ENCODE results near the gene KNOP1. TPM values are rescaled to one million over a fixed set of nuclear protein-coding genes. Genes with fewer than 3 reads are reported as not detected.

Gene KNOP1
- total RNA-seq, 1 experiment from 2014 or later, result 70.1 TPM

GRCh38 chr16:19688396-19689024, 29.5 kb downstream of the KNOP1 start:
- POLR2A ChIA-PET, result interaction anchor here (0.6 kb wide), 1 partner anchor 14 kb away, joined by 4 read pairs; no protein-coding TSS in a partner anchor

GRCh38 chr16:19687279-19687678, 30.7 kb downstream of the KNOP1 start:
- POLR2A ChIA-PET, result interaction anchor here (0.7 kb wide), 1 partner anchor 8 kb away, joined by 4 read pairs; no protein-coding TSS in a partner anchor
- CTCF ChIA-PET, result no interaction called here
- TF ChIP-seq TCF7L2 (IDR thresholded peaks at IDR 0.05; ENCODE audit: low read depth, low read length) (no peak), SIN3A (IDR thresholded peaks at IDR 0.05; ENCODE audit: borderline replicate concordance, insufficient read depth, low read depth, low read length) (no peak), POLR2AphosphoS5 (IDR thresholded peaks at IDR 0.05; ENCODE audit: low read depth, low read length) (no peak)
- TF ChIP-seq, protein P1, sequence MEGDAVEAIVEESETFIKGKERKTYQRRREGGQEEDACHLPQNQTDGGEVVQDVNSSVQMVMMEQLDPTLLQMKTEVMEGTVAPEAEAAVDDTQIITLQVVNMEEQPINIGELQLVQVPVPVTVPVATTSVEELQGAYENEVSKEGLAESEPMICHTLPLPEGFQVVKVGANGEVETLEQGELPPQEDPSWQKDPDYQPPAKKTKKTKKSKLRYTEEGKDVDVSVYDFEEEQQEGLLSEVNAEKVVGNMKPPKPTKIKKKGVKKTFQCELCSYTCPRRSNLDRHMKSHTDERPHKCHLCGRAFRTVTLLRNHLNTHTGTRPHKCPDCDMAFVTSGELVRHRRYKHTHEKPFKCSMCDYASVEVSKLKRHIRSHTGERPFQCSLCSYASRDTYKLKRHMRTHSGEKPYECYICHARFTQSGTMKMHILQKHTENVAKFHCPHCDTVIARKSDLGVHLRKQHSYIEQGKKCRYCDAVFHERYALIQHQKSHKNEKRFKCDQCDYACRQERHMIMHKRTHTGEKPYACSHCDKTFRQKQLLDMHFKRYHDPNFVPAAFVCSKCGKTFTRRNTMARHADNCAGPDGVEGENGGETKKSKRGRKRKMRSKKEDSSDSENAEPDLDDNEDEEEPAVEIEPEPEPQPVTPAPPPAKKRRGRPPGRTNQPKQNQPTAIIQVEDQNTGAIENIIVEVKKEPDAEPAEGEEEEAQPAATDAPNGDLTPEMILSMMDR (IDR thresholded peaks at IDR 0.05), result no peak
- TF ChIP-seq, protein P2, sequence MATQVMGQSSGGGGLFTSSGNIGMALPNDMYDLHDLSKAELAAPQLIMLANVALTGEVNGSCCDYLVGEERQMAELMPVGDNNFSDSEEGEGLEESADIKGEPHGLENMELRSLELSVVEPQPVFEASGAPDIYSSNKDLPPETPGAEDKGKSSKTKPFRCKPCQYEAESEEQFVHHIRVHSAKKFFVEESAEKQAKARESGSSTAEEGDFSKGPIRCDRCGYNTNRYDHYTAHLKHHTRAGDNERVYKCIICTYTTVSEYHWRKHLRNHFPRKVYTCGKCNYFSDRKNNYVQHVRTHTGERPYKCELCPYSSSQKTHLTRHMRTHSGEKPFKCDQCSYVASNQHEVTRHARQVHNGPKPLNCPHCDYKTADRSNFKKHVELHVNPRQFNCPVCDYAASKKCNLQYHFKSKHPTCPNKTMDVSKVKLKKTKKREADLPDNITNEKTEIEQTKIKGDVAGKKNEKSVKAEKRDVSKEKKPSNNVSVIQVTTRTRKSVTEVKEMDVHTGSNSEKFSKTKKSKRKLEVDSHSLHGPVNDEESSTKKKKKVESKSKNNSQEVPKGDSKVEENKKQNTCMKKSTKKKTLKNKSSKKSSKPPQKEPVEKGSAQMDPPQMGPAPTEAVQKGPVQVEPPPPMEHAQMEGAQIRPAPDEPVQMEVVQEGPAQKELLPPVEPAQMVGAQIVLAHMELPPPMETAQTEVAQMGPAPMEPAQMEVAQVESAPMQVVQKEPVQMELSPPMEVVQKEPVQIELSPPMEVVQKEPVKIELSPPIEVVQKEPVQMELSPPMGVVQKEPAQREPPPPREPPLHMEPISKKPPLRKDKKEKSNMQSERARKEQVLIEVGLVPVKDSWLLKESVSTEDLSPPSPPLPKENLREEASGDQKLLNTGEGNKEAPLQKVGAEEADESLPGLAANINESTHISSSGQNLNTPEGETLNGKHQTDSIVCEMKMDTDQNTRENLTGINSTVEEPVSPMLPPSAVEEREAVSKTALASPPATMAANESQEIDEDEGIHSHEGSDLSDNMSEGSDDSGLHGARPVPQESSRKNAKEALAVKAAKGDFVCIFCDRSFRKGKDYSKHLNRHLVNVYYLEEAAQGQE (IDR thresholded peaks at IDR 0.05; ENCODE audit: insufficient read depth in 1 of 2, low read depth in 2 of 2, low read length in 1 of 2), result no peak
- intact Hi-C loops (cut with micrococcal nuclease; ENCODE audit: unreplicated experiment), result no loop called here
- Histone ChIP-seq H3K36me3 (ENCODE audit: control insufficient read depth, insufficient read depth, low read length) (no peaks in the 10 kb centered on the region), H3K27ac (ENCODE audit: low read length) (no peak overlapping the region), H3K27me3 (ENCODE audit: control insufficient read depth, insufficient read depth, low read length) (no peaks in the 10 kb centered on the region), H3K4me3 (ENCODE audit: low read depth in 2 of 2, low read length in 2 of 2) (no peak overlapping the region), H3K9me3 (ENCODE audit: control insufficient read depth, insufficient read depth, low read depth, low read length) (no peaks in the 10 kb centered on the region), H3K4me1 (ENCODE audit: control insufficient read depth, insufficient read depth, low read length) (no peaks in the 10 kb centered on the region)
- no TSS peak for BruUV-seq (replicated peaks)
- no peak for DNase-seq (ENCODE audit: low read depth, low spot score)
- in situ Hi-C loops (cut with HindIII; ENCODE audit: low pct_unique_long_range_greater_than_20kb, low sequenced_read_pairs), result no loop called here
- ATAC-seq, result no peak

More at GRCh38 chr16:19688396-19689024, 29.5 kb downstream of the KNOP1 start:
- Histone ChIP-seq H3K4me1 (ENCODE audit: control insufficient read depth, insufficient read depth, low read length) (no peaks in the 10 kb centered on the region), H3K9me3 (ENCODE audit: control insufficient read depth, insufficient read depth, low read depth, low read length) (no peaks in the 10 kb centered on the region), H3K36me3 (ENCODE audit: control insufficient read depth, insufficient read depth, low read length) (no peaks in the 10 kb centered on the region), H3K4me3 (ENCODE audit: low read depth in 2 of 2, low read length in 2 of 2) (no peak overlapping the region), H3K27me3 (ENCODE audit: control insufficient read depth, insufficient read depth, low read length) (no peaks in the 10 kb centered on the region), H3K27ac (ENCODE audit: low read length) (no peak overlapping the region)
- CTCF ChIA-PET, result interaction anchor here (0.6 kb wide), 1 partner anchor 885 kb away, joined by 7 read pairs; no protein-coding TSS in a partner anchor
- DNase-seq (ENCODE audit: low read depth, low spot score) (no peak), ATAC-seq (no peak)
- in situ Hi-C loops (cut with HindIII; ENCODE audit: low pct_unique_long_range_greater_than_20kb, low sequenced_read_pairs), result no loop called here
- BruUV-seq (replicated peaks), result no TSS peak
- intact Hi-C loops (cut with micrococcal nuclease; ENCODE audit: unreplicated experiment), result no loop called here
- TF ChIP-seq, protein P1 (IDR thresholded peaks at IDR 0.05), result no peak
- no peak for TF ChIP-seq SIN3A (IDR thresholded peaks at IDR 0.05; ENCODE audit: borderline replicate concordance, insufficient read depth, low read depth, low read length)
- TF ChIP-seq, protein P2 (IDR thresholded peaks at IDR 0.05; ENCODE audit: insufficient read depth in 1 of 2, low read depth in 2 of 2, low read length in 1 of 2), result no peak
